ENCODE results near the gene APOC3.

Gene APOC3

GRCh38 chr11:116853461-116854073 lies 23.9 kb downstream of the APOC3 start:
- TF ChIP-seq CTCF (conservative IDR thresholded peaks at IDR 0.05) = no peak
- TF ChIP-seq ZFX (IDR thresholded peaks at IDR 0.05) = no peak
- peak overlapping the region; percentile 93 for H3K27ac ChIP-seq

- no peak for TF ChIP-seq ZFX (IDR thresholded peaks at IDR 0.05)
- no peak for TF ChIP-seq CTCF (conservative IDR thresholded peaks at IDR 0.05)
- H3K27ac ChIP-seq = no peak overlapping the region
Observed at GRCh38 chr11:116855413-116855812, 25.7 kb downstream of the APOC3 start.

- TF ChIP-seq ZFX (IDR thresholded peaks at IDR 0.05) (no peak), CTCF (conservative IDR thresholded peaks at IDR 0.05) (no peak)
- H3K27ac ChIP-seq = no peak overlapping the region
Observed at GRCh38 chr11:116856423-116856822, 26.7 kb downstream of the APOC3 start.

GRCh38 chr11:116857316-116857715 lies 27.6 kb downstream of the APOC3 start:
- no peak overlapping the region for H3K27ac ChIP-seq
- TF ChIP-seq ZFX (IDR thresholded peaks at IDR 0.05) = no peak
- TF ChIP-seq CTCF (conservative IDR thresholded peaks at IDR 0.05) = no peak

- no peak for TF ChIP-seq ZFX (IDR thresholded peaks at IDR 0.05)
- TF ChIP-seq CTCF (conservative IDR thresholded peaks at IDR 0.05) = no peak
- no peak overlapping the region for H3K27ac ChIP-seq
Observed at GRCh38 chr11:116857936-116858335, 28.2 kb downstream of the APOC3 start.

- TF ChIP-seq ZFX (IDR thresholded peaks at IDR 0.05) = no peak
- H3K27ac ChIP-seq = no peak overlapping the region
Observed at GRCh38 chr11:116859175-116859574, 29.5 kb downstream of the APOC3 start.

GRCh38 chr11:116860303-116860702 lies 30.6 kb downstream of the APOC3 start:
- TF ChIP-seq ZFX (IDR thresholded peaks at IDR 0.05) (no peak), CTCF (conservative IDR thresholded peaks at IDR 0.05) (no peak)

GRCh38 chr11:116861539-116861938 lies 31.8 kb downstream of the APOC3 start:
- TF ChIP-seq ZFX (IDR thresholded peaks at IDR 0.05) (no peak), CTCF (conservative IDR thresholded peaks at IDR 0.05) (no peak)

More at GRCh38 chr11:116860303-116860702, 30.6 kb downstream of the APOC3 start:
- no peak overlapping the region for H3K27ac ChIP-seq

More at GRCh38 chr11:116861539-116861938, 31.8 kb downstream of the APOC3 start:
- H3K27ac ChIP-seq = no peak overlapping the region

All from C4-2B (cell line).